Tibial nerve (tissue), 4 donors: ENCODE data around the gene ZNF229.

ENCODE experiments used
- EP300 ChIP-seq, 2 donors: sonication (generic); formaldehyde crosslinking; IDR thresholded peaks; one replicate each; pipeline ENCODE4 v1.6.1; 2017; ENCODE audit warnings: antibody characterized with exemption in 2 of 2, mild to moderate bottlenecking in 1 of 2
- POLR2A ChIP-seq, 2 donors: fragments of 450-650 bp; IDR thresholded peaks; one replicate each; pipeline ENCODE4 v1.6.1; 2017; ENCODE audit warnings: antibody characterized with exemption in 2 of 2, mild to moderate bottlenecking in 2 of 2, moderate library complexity in 2 of 2
- TF ChIP-seq, protein P1 (sequence below), 5 experiments: fragments of 200-600 bp in 3 of 5; fragments of 450-650 bp in 2 of 5; sonication (generic) in 3 of 5; IDR thresholded peaks; one replicate each; pipeline ENCODE4 v1.5.1; 2016 to 2019; ENCODE audit warnings: antibody characterized with exemption in 5 of 5, mild to moderate bottlenecking in 3 of 5, moderate library complexity in 2 of 5

DNA sequence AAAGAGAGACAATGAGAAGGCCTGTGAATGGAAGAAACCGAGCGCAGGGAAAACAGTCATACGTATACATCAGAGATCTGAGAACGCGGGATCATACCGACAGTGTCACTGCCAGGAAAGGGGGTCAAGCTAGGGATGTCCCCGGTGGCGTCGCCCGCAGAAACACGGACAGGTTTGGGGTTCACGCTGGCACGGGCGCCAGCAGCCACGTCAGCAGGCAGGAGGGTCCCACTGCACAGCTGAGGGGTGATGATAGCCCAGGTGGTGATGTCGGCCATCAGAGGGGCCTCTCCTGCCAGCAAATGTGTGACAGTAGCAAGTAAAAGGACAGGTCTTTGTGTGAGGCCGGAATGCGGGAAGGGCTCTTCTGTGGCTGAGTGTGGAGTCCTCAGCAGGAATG is 3.4 kb upstream of the ZNF229 start:
- TF ChIP-seq, protein P1, sequence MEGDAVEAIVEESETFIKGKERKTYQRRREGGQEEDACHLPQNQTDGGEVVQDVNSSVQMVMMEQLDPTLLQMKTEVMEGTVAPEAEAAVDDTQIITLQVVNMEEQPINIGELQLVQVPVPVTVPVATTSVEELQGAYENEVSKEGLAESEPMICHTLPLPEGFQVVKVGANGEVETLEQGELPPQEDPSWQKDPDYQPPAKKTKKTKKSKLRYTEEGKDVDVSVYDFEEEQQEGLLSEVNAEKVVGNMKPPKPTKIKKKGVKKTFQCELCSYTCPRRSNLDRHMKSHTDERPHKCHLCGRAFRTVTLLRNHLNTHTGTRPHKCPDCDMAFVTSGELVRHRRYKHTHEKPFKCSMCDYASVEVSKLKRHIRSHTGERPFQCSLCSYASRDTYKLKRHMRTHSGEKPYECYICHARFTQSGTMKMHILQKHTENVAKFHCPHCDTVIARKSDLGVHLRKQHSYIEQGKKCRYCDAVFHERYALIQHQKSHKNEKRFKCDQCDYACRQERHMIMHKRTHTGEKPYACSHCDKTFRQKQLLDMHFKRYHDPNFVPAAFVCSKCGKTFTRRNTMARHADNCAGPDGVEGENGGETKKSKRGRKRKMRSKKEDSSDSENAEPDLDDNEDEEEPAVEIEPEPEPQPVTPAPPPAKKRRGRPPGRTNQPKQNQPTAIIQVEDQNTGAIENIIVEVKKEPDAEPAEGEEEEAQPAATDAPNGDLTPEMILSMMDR (IDR thresholded peaks at IDR 0.05), result no peak
- TF ChIP-seq EP300 (IDR thresholded peaks at IDR 0.05) (no peak), POLR2A (IDR thresholded peaks at IDR 0.05) (no peak)
